HG03521 (cell line): ENCODE results near the gene CATSPERZ.

Experiments
- ATAC-seq: cut with Tn5 transposase; IDR thresholded peaks from one replicate; pipeline ENCODE4 v1.9.1; 2021; ENCODE audit warnings: mild to moderate bottlenecking, moderate library complexity; ENCODE audit not compliant: unreplicated experiment

The CATSPERZ gene

GRCh38 chr11:64352995-64353714, 53.0 kb downstream of the CATSPERZ start:
- no peak for ATAC-seq

GRCh38 chr11:64353715-64354506, 53.8 kb downstream of the CATSPERZ start:
- ATAC-seq = no peak
